ENCODE results near the gene ERVFRD-1. TPM values are rescaled to one million over a fixed set of nuclear protein-coding genes. Genes with fewer than 3 reads are reported as not detected.

The ERVFRD-1 gene
- total RNA-seq, 6 experiments from 2014 or later = 0.12 TPM; not detected in 5

DNA sequence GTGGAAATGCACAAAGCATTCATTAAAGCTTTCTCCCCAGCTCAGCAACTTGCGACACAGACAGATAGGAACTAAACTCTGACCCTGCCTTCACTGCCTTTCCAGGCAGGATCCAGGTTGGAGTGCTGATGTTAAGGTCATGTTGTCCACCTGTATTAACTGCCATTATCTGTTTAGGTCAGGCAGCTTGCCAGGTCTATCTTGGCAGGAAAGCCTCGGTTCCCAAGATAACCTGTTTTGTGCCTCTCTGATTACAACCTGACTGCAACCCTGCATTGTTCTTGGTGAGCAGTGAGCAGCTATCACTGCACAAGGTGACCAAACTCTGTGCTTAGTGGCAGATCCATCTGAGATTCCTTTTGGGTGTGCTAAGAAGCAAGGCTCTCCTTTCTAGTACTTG, 44.2 kb downstream of the ERVFRD-1 start:
- DNase-seq (peak; percentile 69 to 94 (median 77)), ATAC-seq (peak; percentile 86 to 96 (median 90))
- Histone ChIP-seq H3K36me3 (no peaks in the 10 kb centered on the region), H3K9me3 (no peaks in the 10 kb centered on the region), H3K27me3 (no peaks in the 10 kb centered on the region), H3K4me1 (peaks cover 0 to 28% (median 11%) of the 10 kb centered on the region in 4 donors), H3K27ac (peak overlapping the region; percentile 65 to 92 (median 81)), H3K4me3 (peak overlapping the region in 1 of 3 donors; percentile 9)
- WGBS (ENCODE audit: insufficient coverage, low coverage, low lambda C conversion rate, missing lambda C conversion rate) = 29% methylated on average over 2 of the region's 2 CpGs
- intact Hi-C loops (cut with DNase I) = no loop called here
- TF ChIP-seq POLR2A (IDR thresholded peaks at IDR 0.05) = no peak
- TF ChIP-seq, protein P1, sequence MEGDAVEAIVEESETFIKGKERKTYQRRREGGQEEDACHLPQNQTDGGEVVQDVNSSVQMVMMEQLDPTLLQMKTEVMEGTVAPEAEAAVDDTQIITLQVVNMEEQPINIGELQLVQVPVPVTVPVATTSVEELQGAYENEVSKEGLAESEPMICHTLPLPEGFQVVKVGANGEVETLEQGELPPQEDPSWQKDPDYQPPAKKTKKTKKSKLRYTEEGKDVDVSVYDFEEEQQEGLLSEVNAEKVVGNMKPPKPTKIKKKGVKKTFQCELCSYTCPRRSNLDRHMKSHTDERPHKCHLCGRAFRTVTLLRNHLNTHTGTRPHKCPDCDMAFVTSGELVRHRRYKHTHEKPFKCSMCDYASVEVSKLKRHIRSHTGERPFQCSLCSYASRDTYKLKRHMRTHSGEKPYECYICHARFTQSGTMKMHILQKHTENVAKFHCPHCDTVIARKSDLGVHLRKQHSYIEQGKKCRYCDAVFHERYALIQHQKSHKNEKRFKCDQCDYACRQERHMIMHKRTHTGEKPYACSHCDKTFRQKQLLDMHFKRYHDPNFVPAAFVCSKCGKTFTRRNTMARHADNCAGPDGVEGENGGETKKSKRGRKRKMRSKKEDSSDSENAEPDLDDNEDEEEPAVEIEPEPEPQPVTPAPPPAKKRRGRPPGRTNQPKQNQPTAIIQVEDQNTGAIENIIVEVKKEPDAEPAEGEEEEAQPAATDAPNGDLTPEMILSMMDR (IDR thresholded peaks at IDR 0.05) = no peak

DNA sequence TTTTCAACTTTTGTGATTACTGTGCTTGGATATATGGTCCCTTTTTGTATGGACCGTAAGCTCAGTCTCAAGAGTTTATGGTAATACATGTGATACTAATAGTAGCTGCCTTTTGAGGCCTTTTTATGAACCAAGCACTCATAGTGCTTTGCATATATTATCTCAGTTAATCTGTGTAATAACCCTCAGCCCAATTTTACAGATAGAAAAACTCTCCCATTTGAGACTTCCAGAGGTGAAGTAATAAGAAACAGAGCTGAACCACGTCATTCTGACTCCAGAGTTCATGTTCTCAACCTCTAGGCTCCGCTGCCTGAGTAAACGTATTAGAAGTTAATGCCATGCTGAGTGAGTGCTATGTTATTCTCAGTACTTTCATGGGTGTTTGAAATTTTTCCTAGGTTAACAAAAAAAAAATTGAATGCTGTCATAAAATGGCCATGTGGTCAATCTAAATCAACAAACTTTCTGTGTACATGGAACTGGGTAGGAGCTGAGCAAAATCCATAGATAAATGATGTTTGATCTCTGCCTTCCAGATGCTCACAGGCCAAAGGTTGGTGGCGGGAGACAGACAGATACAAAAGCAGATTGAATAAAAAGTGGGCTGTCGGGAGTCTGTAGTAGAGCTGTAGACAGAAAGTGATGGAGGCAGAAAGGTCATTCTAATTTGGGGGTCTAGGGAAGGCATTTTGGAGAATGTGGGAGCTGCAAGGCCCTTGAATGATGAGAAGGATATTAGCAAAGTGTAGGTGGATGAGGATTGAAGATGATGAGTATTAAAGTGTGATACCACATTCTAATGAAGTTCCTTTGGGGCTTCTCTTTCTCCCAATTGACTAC, 44.8 kb downstream of the ERVFRD-1 start:
- Histone ChIP-seq H3K4me1 (peaks cover 0 to 28% (median 11%) of the 10 kb centered on the region in 4 donors), H3K9me3 (no peaks in the 10 kb centered on the region), H3K27ac (peak overlapping the region; percentile 65 to 92 (median 81)), H3K36me3 (no peaks in the 10 kb centered on the region), H3K27me3 (no peaks in the 10 kb centered on the region), H3K4me3 (peak overlapping the region in 1 of 3 donors; percentile 5)
- intact Hi-C loops (cut with DNase I) = no loop called here
- ATAC-seq (peak; percentile 68 to 76 (median 70)), DNase-seq (no peak)
- WGBS (ENCODE audit: insufficient coverage, low coverage, low lambda C conversion rate, missing lambda C conversion rate) = 41% methylated on average over 6 of the region's 6 CpGs
- TF ChIP-seq POLR2A (IDR thresholded peaks at IDR 0.05) = no peak
- TF ChIP-seq, protein P1 (IDR thresholded peaks at IDR 0.05) = no peak

DNA sequence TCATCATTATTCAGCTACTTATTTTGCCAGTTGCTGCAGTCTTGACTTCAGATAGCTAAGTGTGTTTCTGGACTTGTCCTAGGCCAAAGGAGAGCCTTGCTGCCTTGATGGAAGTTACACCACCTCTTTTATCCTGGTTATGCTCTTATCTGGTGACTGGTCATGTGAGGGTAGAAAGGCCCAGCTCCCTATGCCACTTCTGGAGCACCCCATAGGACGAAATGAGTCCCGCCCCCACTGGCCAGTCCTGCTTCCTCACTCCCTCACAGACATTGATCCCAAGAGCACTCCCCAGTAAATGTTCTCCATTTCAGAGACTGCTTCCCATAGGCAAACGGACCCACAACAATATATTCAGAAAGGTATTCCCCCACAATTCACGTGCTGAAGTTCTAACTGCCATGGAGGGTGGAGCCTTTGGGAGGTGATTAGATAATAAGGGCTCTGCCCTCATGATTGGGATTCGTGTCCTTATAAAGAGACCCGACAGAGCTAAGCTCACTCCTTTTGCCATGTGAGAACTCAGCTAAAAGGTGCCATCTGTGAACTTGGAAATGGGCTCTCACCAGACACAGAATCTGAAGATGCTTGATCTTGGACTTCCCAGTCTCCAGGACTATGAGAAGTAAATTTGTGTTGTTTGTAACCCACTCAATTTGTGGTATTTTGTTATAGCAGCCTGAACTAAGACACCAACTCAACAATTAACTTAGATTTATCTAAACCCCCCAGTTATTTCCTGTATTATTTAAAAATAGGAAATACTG, 45.9 kb downstream of the ERVFRD-1 start:
- Histone ChIP-seq H3K27ac (peak overlapping the region in 2 of 3 donors; percentile 81 to 92), H3K27me3 (no peaks in the 10 kb centered on the region), H3K4me3 (no peak overlapping the region), H3K36me3 (no peaks in the 10 kb centered on the region), H3K9me3 (no peaks in the 10 kb centered on the region), H3K4me1 (peaks cover 0 to 28% (median 11%) of the 10 kb centered on the region in 4 donors)
- TF ChIP-seq POLR2A (IDR thresholded peaks at IDR 0.05) = no peak
- TF ChIP-seq, protein P1 (IDR thresholded peaks at IDR 0.05) = no peak
- intact Hi-C loops (cut with DNase I) = no loop called here
- peak in 1 of 4 donors; percentile 10 for ATAC-seq
- no peak for DNase-seq
- WGBS (ENCODE audit: insufficient coverage, low coverage, low lambda C conversion rate, missing lambda C conversion rate) = 63% methylated on average over 5 of the region's 6 CpGs

DNA sequence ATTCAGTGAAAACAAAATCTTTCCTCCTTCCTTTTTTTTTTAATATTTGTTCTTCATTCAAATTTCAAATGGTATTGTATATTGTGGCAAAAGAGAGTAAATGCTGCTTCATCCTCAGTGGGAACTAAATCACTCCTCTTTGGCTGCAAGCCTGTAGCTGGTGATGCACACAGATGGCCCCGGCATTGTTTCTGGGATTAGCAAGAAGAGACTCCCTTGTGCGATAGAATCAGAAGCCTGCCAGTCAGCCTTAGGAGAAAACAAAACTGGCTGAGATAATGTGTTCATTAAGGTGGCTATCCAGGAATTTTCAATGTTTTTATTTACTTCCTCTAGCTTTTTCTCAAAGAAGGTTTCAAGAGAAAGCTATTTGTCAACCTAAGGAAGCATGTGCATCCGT, 46.7 kb downstream of the ERVFRD-1 start:
- TF ChIP-seq, protein P1 (IDR thresholded peaks at IDR 0.05) = no peak
- no peak for TF ChIP-seq POLR2A (IDR thresholded peaks at IDR 0.05)
- intact Hi-C loops (cut with DNase I) = no loop called here
- no peaks in the 10 kb centered on the region for H3K9me3 ChIP-seq
- DNase-seq = no peak
- H3K4me1 ChIP-seq = peaks cover 0 to 28% (median 11%) of the 10 kb centered on the region in 4 donors
- no peak for ATAC-seq
- peak overlapping the region in 1 of 3 donors; percentile 92 for H3K27ac ChIP-seq
- H3K4me3 ChIP-seq = no peak overlapping the region
- no peaks in the 10 kb centered on the region for H3K27me3 ChIP-seq
- no peaks in the 10 kb centered on the region for H3K36me3 ChIP-seq
- WGBS (ENCODE audit: insufficient coverage, low coverage, low lambda C conversion rate, missing lambda C conversion rate) = 70% methylated on average over 3 of the region's 3 CpGs

All from right lobe of liver (tissue), 6 donors.